Measurements from ENCODE around the gene PRKX.
"Not testable (repeated sequence)": the region's sequence is repeated elsewhere in the genome, so short reads cannot be mapped to it uniquely, and the experiment has no call there.

Gene PRKX

GRCh38 chrX:3713225-3713936 lies at the start of gene PRKX:
Gene PRKX (minus strand): TSS chrX:3713649. CDS start chrX:3713253, 396 bp downstream.
- in situ Hi-C loops (cut with HindIII; ENCODE audit: low pct_ligation_motif_present, low pct_unique_long_range_greater_than_20kb, low sequenced_read_pairs): no loop called here
- DNase-seq: peak; percentile 45

- DNase-seq: no peak
- in situ Hi-C loops (cut with HindIII; ENCODE audit: low pct_ligation_motif_present, low pct_unique_long_range_greater_than_20kb, low sequenced_read_pairs): no loop called here
Observed at GRCh38 chrX:3763111-3763510, 49.7 kb upstream of the PRKX start.

GRCh38 chrX:3757510-3758025 lies 44.1 kb upstream of the PRKX start:
- DNase-seq: no peak
- in situ Hi-C loops (cut with HindIII; ENCODE audit: low pct_ligation_motif_present, low pct_unique_long_range_greater_than_20kb, low sequenced_read_pairs): no loop called here

DNA sequence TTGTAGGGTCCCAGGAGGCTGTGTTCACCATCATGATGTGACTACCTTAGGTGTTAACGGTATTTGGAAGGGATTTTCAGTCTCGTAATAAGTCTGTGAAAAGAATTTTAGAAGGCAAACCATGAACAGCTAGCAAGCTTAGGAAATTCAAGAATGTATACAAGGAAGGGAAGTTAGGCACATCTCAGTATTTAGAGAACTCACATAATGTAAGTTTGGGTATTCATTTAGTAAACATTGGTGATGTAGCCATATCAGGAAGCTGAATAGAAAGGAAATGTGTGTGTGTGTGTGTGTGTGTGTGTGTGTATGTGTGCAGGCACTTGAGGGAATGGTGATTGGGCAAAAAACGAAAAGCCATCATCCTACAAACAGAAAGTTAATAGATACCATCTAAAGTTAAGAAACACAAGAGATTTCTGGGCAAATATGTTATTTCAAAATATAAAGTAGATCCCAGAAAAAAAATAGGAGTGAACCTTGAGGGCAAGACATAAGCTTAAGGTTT lies 34.7 kb upstream of the PRKX start:
- no peak for DNase-seq
- in situ Hi-C loops (cut with HindIII; ENCODE audit: low pct_ligation_motif_present, low pct_unique_long_range_greater_than_20kb, low sequenced_read_pairs): no loop called here

- DNase-seq: no peak
- in situ Hi-C loops (cut with HindIII; ENCODE audit: low pct_ligation_motif_present, low pct_unique_long_range_greater_than_20kb, low sequenced_read_pairs): no loop called here
Observed at GRCh38 chrX:3743801-3744439, 30.5 kb upstream of the PRKX start.

DNA sequence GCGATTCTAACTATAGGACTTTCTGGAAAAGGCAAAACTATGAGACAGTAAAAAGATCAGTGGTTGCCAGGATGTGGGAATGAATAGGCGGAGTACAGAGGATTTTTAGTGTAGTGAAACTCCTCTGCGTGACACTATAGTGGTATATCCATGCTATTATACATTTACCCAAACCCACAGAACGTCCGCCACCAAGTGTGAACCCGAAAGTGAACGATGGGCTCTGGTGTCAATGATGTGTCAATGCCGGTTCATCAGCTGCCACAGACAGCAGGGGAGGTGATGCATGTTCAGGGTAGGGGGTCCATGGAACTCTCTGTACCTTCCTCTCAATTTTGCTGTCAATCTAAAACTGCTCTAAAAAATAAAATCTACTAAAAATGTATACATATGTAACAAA lies 27.5 kb upstream of the PRKX start:
- in situ Hi-C loops (cut with HindIII; ENCODE audit: low pct_ligation_motif_present, low pct_unique_long_range_greater_than_20kb, low sequenced_read_pairs): not testable (repeated sequence)

GRCh38 chrX:3738509-3738908 lies 25.1 kb upstream of the PRKX start:
- in situ Hi-C loops (cut with HindIII; ENCODE audit: low pct_ligation_motif_present, low pct_unique_long_range_greater_than_20kb, low sequenced_read_pairs): no loop called here
- no peak for DNase-seq

More for the DNA sequence above, 27.5 kb upstream of the PRKX start:
- not testable (repeated sequence) for DNase-seq

GRCh38 chrX:3736536-3736935 lies 23.1 kb upstream of the PRKX start:
- DNase-seq; in situ Hi-C loops (cut with HindIII; ENCODE audit: low pct_ligation_motif_present, low pct_unique_long_range_greater_than_20kb, low sequenced_read_pairs): not testable (repeated sequence)

DNA sequence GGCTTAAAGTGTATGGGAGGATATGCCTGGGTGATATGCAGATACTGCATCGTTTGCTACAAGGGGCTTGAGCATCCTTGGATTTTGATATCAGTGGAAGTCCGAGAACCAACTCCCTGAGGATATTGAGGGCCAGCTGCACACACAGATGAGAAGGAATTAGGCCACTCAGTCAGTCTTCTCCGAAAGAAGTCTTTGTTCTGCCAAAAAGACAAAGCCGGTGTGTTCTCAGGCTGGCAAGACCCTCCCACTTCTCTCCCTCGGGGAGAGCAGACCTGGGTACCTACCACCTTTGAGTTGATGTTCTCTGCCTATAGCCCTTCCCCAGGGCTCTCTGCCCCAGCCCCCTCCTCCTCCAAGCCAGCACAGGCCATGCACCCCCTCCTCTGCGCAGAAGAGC lies 22.4 kb upstream of the PRKX start:
- DNase-seq; in situ Hi-C loops (cut with HindIII; ENCODE audit: low pct_ligation_motif_present, low pct_unique_long_range_greater_than_20kb, low sequenced_read_pairs): not testable (repeated sequence)

DNA sequence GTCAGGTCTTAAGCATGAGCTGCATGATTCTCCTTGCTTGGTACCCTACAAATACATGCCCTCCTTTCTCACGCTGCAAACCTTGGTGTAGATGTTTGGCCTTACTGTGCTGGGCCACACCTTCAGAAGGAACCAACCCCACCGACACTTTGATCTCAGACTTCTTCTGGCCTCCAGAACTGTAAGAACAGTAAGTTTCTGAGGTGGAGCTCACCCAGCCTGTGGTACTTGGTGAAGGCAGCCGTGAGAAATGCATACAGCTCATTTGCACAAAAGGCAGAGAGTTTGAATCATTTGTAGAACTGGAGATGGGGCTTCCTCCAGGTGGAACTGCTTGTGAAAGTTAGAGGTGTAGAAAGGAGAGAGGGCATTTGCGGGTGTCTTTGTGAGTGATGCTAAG lies 21.0 kb upstream of the PRKX start:
- DNase-seq; in situ Hi-C loops (cut with HindIII; ENCODE audit: low pct_ligation_motif_present, low pct_unique_long_range_greater_than_20kb, low sequenced_read_pairs): not testable (repeated sequence)

DNA sequence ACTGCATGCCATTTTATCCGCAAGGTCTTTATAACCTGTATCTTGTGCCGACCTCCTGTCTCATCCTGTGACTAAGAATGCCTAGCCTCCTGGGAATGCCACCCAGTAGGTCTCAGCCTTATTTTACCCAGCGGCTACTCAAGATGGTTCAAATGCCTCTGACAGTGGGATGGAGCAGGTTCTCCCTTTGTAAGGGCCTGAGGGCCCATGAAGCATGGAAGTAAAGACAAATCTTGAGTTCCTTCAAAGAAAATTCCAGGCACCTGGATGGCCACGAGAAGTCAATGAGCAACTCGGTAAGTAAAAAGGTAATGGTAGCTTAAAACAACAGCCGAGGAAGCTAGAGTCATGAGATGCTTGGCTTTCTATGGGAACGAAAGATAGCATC lies 19.6 kb upstream of the PRKX start:
- in situ Hi-C loops (cut with HindIII; ENCODE audit: low pct_ligation_motif_present, low pct_unique_long_range_greater_than_20kb, low sequenced_read_pairs): no loop called here
- no peak for DNase-seq

DNA sequence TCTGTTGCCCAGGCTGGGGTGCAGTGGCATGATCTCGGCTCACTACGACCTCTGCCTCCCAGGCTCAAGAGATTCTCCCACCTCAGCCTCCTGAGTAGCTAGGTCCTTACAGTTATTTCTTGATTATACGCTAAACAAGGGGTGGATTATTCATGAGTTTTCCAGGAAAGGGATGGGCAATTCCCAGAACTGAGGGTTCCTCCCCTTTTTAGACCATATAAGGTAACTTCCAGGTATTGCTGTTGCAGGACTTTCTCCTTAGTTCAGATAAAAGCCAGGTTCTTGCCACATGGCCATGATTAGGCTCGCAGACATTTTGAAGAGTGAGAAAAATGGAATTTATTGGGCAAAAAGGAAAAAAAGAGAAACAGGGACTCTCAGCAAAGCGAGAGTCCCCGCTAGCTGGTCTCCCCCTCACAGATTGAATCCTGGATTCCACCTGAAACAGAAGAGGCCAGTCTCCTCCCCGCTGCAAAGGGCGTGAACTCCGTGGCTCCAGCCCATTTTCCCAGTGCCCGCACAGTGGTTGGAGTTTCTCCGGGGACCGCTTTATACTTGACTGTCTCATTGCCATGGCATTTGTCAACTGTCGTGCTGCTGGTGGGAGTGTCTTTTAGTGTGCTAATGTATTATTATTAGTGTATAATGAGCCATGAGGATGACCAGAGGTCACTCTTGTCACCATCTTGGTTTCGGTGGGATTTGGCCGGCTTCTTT lies 19.0 kb upstream of the PRKX start:
- in situ Hi-C loops (cut with HindIII; ENCODE audit: low pct_ligation_motif_present, low pct_unique_long_range_greater_than_20kb, low sequenced_read_pairs); DNase-seq: not testable (repeated sequence)

DNA sequence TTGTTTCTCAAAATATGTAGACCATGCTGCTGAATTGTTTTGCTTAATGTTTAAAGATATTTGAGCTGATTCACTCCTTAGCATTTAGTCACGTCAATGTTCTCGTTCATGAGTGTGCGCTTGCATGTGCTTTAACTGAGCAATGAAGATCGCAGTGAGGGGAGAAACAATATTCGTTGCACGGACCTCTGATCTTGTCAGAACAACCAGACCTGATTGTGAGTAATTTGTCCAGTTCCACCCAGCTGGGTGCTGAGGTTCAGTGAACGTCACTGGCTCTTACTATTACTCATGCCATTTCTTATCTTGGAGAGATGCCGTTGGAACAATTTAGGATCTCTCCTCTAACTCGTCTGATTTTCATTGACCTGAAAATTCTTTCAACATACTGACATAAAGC lies 15.0 kb upstream of the PRKX start:
- in situ Hi-C loops (cut with HindIII; ENCODE audit: low pct_ligation_motif_present, low pct_unique_long_range_greater_than_20kb, low sequenced_read_pairs): no loop called here
- no peak for DNase-seq

DNA sequence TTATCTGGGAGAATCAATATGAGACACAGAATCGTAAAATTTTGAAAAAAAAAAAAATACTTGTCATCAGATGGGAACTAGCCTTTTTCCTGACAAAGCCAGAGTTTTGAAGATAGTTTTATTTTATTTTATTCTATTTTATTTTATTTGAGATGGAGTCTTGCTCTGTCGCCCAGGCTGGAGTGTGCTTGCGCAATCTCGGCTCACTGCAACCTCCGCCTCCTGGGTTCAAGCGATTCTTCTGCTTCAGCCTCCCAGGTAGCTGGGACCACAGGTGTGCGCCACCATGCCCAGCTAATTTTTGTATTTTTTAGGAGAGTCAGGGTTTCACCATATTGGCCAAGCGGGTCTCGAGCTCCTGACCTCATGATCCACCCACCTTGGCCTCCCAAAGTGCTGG lies 10.0 kb upstream of the PRKX start:
- in situ Hi-C loops (cut with HindIII; ENCODE audit: low pct_ligation_motif_present, low pct_unique_long_range_greater_than_20kb, low sequenced_read_pairs); DNase-seq: not testable (repeated sequence)

DNA sequence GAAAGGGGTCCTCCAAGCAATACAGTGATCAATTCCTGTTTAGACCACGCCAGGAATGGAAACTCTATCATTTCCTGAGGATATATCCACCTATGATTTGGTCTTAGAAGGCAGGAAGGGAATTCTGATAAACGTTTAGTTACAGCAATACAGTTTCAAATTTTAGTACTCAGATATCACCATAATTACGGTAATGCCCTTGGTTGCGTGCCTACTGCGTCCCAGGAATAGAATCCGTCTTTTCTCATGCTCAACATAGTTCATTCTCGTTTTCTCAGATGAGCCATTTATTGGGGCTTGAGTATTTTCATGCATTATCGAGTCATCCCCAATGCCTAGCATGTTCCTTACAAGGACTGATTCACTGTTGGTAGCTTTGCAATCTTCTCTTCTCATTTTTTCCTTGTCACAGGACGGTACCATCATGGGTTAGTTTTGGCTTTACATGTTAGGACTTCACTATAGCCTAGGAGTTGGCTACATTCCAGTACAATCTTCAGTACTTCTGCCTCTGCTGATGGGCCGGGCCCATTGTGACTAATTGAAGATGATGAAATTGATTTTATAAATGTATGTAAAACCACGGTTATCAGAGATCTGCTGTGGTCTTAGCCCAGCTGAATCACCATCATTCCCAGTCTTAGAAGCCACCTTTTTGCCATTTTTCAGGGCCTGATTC lies 4.4 kb upstream of the PRKX start:
- in situ Hi-C loops (cut with HindIII; ENCODE audit: low pct_ligation_motif_present, low pct_unique_long_range_greater_than_20kb, low sequenced_read_pairs): no loop called here
- no peak for DNase-seq

GRCh38 chrX:3715921-3716320 lies 2.5 kb upstream of the PRKX start:
- in situ Hi-C loops (cut with HindIII; ENCODE audit: low pct_ligation_motif_present, low pct_unique_long_range_greater_than_20kb, low sequenced_read_pairs): no loop called here
- no peak for DNase-seq

- in situ Hi-C loops (cut with HindIII; ENCODE audit: low pct_ligation_motif_present, low pct_unique_long_range_greater_than_20kb, low sequenced_read_pairs); DNase-seq: not testable (repeated sequence)
Observed at GRCh38 chrX:3714706-3715479, 1.4 kb upstream of the PRKX start.

DNA sequence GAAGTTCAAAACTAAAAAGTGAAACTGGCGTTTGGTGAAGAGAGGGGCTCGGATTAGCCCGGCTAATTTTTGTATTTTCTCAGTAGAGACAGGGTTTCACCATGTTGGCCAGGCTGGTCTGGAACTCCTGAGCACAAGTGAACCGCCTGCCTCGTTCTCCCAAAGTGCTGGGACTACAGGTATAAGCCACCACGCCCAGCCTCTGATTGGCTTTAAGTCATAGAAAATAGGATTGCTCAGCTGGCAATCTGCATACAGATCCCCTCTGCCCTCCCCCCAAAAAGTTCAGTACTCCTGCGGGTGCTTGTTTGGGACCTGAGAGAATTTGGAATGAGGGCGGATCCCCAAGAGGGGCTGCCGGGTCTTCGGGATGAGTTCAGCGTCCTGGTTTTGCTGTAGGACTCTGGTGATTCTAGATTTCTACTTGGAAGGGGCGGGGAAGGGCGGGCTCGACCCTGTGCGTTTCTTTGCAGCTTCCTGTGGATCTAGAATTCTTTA lies 537 bp upstream of the PRKX start:
- DNase-seq: no peak

More for the DNA sequence above, 537 bp upstream of the PRKX start:
- in situ Hi-C loops (cut with HindIII; ENCODE audit: low pct_ligation_motif_present, low pct_unique_long_range_greater_than_20kb, low sequenced_read_pairs): no loop called here

All from ACHN (cell line).